ENCODE results near the gene ITGA8.
A peak's percentile ranks its signal among the peaks of the same experiment; 100 is the strongest.

ITGA8 gene

DNA sequence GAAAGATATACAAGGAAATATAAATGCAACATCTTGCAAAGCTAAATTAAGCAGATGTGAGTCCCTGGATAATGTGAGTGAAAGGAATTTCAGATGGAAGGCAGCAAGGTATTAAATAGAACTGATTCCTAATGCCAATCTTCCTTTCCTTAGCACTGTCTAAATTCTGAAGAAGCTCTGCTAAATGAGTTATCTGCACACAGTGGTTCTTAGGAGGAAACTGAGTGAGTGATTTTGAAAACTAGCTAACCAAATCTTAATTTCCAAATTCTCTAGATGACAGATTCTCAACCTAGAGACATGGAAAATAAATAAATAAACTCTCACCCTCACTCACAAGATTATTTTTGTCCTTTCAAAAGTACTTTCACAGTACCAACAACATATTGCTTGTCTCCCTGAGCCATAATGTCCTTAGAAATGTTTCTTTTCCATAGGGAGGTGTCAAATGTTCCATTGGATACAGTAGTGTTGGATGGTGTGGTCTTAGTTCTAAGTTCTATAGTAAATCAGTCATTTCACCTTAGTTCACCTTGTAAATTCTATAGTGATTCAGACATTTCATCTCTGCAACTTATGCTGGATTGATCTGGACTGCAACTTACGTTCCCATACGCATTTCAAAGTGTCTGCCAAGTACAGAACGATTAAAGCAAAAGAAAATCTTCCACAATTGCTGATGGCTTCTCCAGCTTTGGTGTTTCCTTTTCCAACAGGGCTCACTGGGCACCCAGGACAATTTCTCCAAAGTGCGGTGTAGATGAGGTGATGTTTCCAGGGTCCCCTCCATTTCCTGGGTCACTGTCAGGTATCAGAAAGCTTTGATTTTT is 203.3 kb downstream of the ITGA8 start:
- peaks cover 9% of the 10 kb centered on the region; the same call in 1 of the 2 replicates for H3K27me3 ChIP-seq (ENCODE audit: insufficient read depth, low read length)
- H3K36me3 ChIP-seq (ENCODE audit: insufficient read depth, low read length), result no peaks in the 10 kb centered on the region
- H3K79me2 ChIP-seq (ENCODE audit: control insufficient read depth, insufficient read depth, low read length, unreplicated experiment), result no peaks in the 10 kb centered on the region
- H3K4me1 ChIP-seq (ENCODE audit: control insufficient read depth, insufficient read depth, low read length, unreplicated experiment), result peaks cover 14% of the 10 kb centered on the region
- no peak overlapping the region for H3K4me3 ChIP-seq (ENCODE audit: low read depth, low read length)
- no peak overlapping the region for H3K27ac ChIP-seq (ENCODE audit: low read depth, low read length)
- H2AFZ ChIP-seq (ENCODE audit: low read length, unreplicated experiment), result no peak overlapping the region

DNA sequence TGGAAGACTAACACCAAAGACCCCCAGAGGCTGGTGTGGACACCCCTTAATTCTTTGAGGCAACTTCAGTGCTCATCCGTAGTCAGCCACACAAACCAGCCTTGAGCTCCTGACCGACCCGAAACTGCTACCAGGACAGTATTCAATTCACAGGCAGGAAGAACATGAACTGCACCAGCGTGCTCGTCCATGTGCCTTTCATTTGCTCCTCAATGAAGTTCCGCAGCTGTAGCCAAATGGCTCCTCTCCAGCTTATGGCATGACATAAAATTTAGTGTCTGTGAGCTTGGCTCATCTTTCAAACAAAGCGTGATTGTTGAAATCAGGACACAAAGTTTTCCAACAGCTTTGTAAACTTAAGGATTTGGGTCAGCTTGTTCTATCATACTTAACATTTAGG is 204.5 kb downstream of the ITGA8 start:
- H3K27ac ChIP-seq (ENCODE audit: low read depth, low read length), result no peak overlapping the region
- H3K4me1 ChIP-seq (ENCODE audit: control insufficient read depth, insufficient read depth, low read length, unreplicated experiment), result peaks cover 14% of the 10 kb centered on the region
- H3K79me2 ChIP-seq (ENCODE audit: control insufficient read depth, insufficient read depth, low read length, unreplicated experiment), result no peaks in the 10 kb centered on the region
- no peaks in the 10 kb centered on the region for H3K36me3 ChIP-seq (ENCODE audit: insufficient read depth, low read length)
- peaks cover 9% of the 10 kb centered on the region; the same call in 1 of the 2 replicates for H3K27me3 ChIP-seq (ENCODE audit: insufficient read depth, low read length)
- no peak overlapping the region for H2AFZ ChIP-seq (ENCODE audit: low read length, unreplicated experiment)
- no peak overlapping the region for H3K4me3 ChIP-seq (ENCODE audit: low read depth, low read length)

- H3K4me3 ChIP-seq (ENCODE audit: low read depth, low read length), result no peak overlapping the region
- no peaks in the 10 kb centered on the region for H3K79me2 ChIP-seq (ENCODE audit: control insufficient read depth, insufficient read depth, low read length, unreplicated experiment)
- no peaks in the 10 kb centered on the region for H3K4me1 ChIP-seq (ENCODE audit: control insufficient read depth, insufficient read depth, low read length, unreplicated experiment)
- no peaks in the 10 kb centered on the region for H3K36me3 ChIP-seq (ENCODE audit: insufficient read depth, low read length)
- H3K27ac ChIP-seq (ENCODE audit: low read depth, low read length), result no peak overlapping the region
- H3K27me3 ChIP-seq (ENCODE audit: insufficient read depth, low read length), result peaks cover 3% of the 10 kb centered on the region; the same call in 1 of the 2 replicates
- no peak overlapping the region for H2AFZ ChIP-seq (ENCODE audit: low read length, unreplicated experiment)
Observed at GRCh38 chr10:15510963-15511362, 208.8 kb downstream of the ITGA8 start.

GRCh38 chr10:15505329-15505728 is 214.4 kb downstream of the ITGA8 start:
- Histone ChIP-seq H2AFZ (ENCODE audit: low read length, unreplicated experiment) (no peak overlapping the region), H3K79me2 (ENCODE audit: control insufficient read depth, insufficient read depth, low read length, unreplicated experiment) (no peaks in the 10 kb centered on the region), H3K36me3 (ENCODE audit: insufficient read depth, low read length) (no peaks in the 10 kb centered on the region), H3K4me1 (ENCODE audit: control insufficient read depth, insufficient read depth, low read length, unreplicated experiment) (peaks cover 5% of the 10 kb centered on the region), H3K27ac (ENCODE audit: low read depth, low read length) (no peak overlapping the region), H3K4me3 (ENCODE audit: low read depth, low read length) (no peak overlapping the region), H3K27me3 (ENCODE audit: insufficient read depth, low read length) (no peaks in the 10 kb centered on the region)

- peaks cover 5% of the 10 kb centered on the region for H3K4me1 ChIP-seq (ENCODE audit: control insufficient read depth, insufficient read depth, low read length, unreplicated experiment)
- H3K79me2 ChIP-seq (ENCODE audit: control insufficient read depth, insufficient read depth, low read length, unreplicated experiment), result no peaks in the 10 kb centered on the region
- no peaks in the 10 kb centered on the region; the same call in 1 of the 2 replicates for H3K27me3 ChIP-seq (ENCODE audit: insufficient read depth, low read length)
- H3K36me3 ChIP-seq (ENCODE audit: insufficient read depth, low read length), result no peaks in the 10 kb centered on the region
- H3K4me3 ChIP-seq (ENCODE audit: low read depth, low read length), result peak overlapping the region; percentile 51
- peak overlapping the region; percentile 70 for H2AFZ ChIP-seq (ENCODE audit: low read length, unreplicated experiment)
- H3K27ac ChIP-seq (ENCODE audit: low read depth, low read length), result peak overlapping the region; percentile 68
Observed at GRCh38 chr10:15504101-15504840, 215.5 kb downstream of the ITGA8 start.

DNA sequence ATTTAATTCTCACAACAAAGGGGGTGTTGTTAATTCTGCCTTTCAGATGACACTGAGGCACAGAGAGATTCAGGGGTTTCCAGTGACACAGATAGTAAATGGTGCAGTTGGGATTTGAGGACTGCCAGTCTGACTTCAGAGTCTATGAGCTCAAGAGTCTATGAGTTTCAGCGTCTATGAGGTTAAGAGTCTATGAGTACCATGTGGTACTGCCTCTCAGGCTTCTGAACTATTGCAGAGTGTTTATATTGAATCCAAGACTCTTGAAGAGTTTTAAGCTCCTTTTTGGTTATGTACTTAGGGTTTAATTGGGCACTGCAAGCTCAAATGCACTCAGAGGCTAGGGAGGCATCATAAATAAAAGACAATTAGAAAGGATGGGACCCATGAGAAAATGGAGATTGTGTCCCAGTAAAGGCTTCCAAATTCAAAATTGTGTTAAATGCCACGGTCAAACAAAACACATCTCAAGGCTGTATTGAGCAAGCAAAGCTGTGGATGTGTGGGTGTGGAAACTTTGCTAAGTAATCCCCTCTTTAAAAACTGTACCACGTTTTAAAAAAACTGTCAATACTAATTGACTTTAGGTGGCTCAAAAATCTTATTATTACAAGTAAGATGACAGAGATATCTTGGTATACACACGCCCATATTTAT is 224.7 kb downstream of the ITGA8 start:
- Histone ChIP-seq H3K4me1 (ENCODE audit: control insufficient read depth, insufficient read depth, low read length, unreplicated experiment) (peaks cover 14% of the 10 kb centered on the region), H3K27ac (ENCODE audit: low read depth, low read length) (no peak overlapping the region), H3K4me3 (ENCODE audit: low read depth, low read length) (no peak overlapping the region), H3K79me2 (ENCODE audit: control insufficient read depth, insufficient read depth, low read length, unreplicated experiment) (no peaks in the 10 kb centered on the region), H3K27me3 (ENCODE audit: insufficient read depth, low read length) (no peaks in the 10 kb centered on the region; the same call in 1 of the 2 replicates), H2AFZ (ENCODE audit: low read length, unreplicated experiment) (no peak overlapping the region), H3K36me3 (ENCODE audit: insufficient read depth, low read length) (no peaks in the 10 kb centered on the region)

GRCh38 chr10:15491856-15492642 is 227.7 kb downstream of the ITGA8 start:
- Histone ChIP-seq H3K36me3 (ENCODE audit: insufficient read depth, low read length) (no peaks in the 10 kb centered on the region), H2AFZ (ENCODE audit: low read length, unreplicated experiment) (peak overlapping the region; percentile 65)

DNA sequence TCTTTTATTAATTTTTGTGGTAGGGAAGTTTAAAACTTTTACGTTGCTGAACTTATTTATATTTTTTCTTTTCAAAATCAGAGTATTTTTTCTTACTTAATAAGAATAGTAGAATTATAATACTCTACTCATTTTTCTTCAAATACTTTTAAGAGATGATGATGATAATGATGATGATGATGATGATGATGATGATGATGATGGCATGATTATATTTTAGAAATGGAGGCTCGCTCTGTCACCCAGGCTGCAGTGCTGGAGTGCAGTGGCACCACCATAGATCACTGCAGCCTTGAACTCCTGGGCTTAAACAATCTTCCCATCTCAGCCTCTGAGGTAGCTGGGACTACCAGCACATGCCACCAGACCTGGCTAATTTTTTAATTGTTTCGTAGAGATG is 230.3 kb downstream of the ITGA8 start:
- Histone ChIP-seq H3K4me3 (ENCODE audit: low read depth, low read length) (no peak overlapping the region), H3K27ac (ENCODE audit: low read depth, low read length) (no peak overlapping the region), H2AFZ (ENCODE audit: low read length, unreplicated experiment) (no peak overlapping the region), H3K27me3 (ENCODE audit: insufficient read depth, low read length) (no peaks in the 10 kb centered on the region), H3K4me1 (ENCODE audit: control insufficient read depth, insufficient read depth, low read length, unreplicated experiment) (peaks cover 38% of the 10 kb centered on the region), H3K79me2 (ENCODE audit: control insufficient read depth, insufficient read depth, low read length, unreplicated experiment) (no peaks in the 10 kb centered on the region), H3K36me3 (ENCODE audit: insufficient read depth, low read length) (no peaks in the 10 kb centered on the region)

More at GRCh38 chr10:15491856-15492642, 227.7 kb downstream of the ITGA8 start:
- no peaks in the 10 kb centered on the region for H3K27me3 ChIP-seq (ENCODE audit: insufficient read depth, low read length)
- no peaks in the 10 kb centered on the region for H3K79me2 ChIP-seq (ENCODE audit: control insufficient read depth, insufficient read depth, low read length, unreplicated experiment)
- H3K27ac ChIP-seq (ENCODE audit: low read depth, low read length), result 0 out of 2 replicates have a peak overlapping the region, but pooled peaks have one; percentile 5
- peak overlapping the region; percentile 42; the same call in 1 of the 2 replicates for H3K4me3 ChIP-seq (ENCODE audit: low read depth, low read length)
- H3K4me1 ChIP-seq (ENCODE audit: control insufficient read depth, insufficient read depth, low read length, unreplicated experiment), result peaks cover 17% of the 10 kb centered on the region

- Histone ChIP-seq H3K27me3 (ENCODE audit: insufficient read depth, low read length) (no peaks in the 10 kb centered on the region), H3K36me3 (ENCODE audit: insufficient read depth, low read length) (no peaks in the 10 kb centered on the region), H3K4me3 (ENCODE audit: low read depth, low read length) (no peak overlapping the region), H3K4me1 (ENCODE audit: control insufficient read depth, insufficient read depth, low read length, unreplicated experiment) (peaks cover 37% of the 10 kb centered on the region), H2AFZ (ENCODE audit: low read length, unreplicated experiment) (no peak overlapping the region), H3K27ac (ENCODE audit: low read depth, low read length) (no peak overlapping the region), H3K79me2 (ENCODE audit: control insufficient read depth, insufficient read depth, low read length, unreplicated experiment) (no peaks in the 10 kb centered on the region)
Observed at GRCh38 chr10:15487376-15487775, 232.3 kb downstream of the ITGA8 start.

- H3K27me3 ChIP-seq (ENCODE audit: insufficient read depth, low read length), result no peaks in the 10 kb centered on the region
- peak overlapping the region; percentile 80 for H3K27ac ChIP-seq (ENCODE audit: low read depth, low read length)
- H3K36me3 ChIP-seq (ENCODE audit: insufficient read depth, low read length), result no peaks in the 10 kb centered on the region
- peak overlapping the region; percentile 33; the same call in 1 of the 2 replicates for H3K4me3 ChIP-seq (ENCODE audit: low read depth, low read length)
- H3K79me2 ChIP-seq (ENCODE audit: control insufficient read depth, insufficient read depth, low read length, unreplicated experiment), result no peaks in the 10 kb centered on the region
- H2AFZ ChIP-seq (ENCODE audit: low read length, unreplicated experiment), result no peak overlapping the region
- peaks cover 32% of the 10 kb centered on the region for H3K4me1 ChIP-seq (ENCODE audit: control insufficient read depth, insufficient read depth, low read length, unreplicated experiment)
Observed at GRCh38 chr10:15486404-15486803, 233.3 kb downstream of the ITGA8 start.

Data from ACC112 (cell line).